NCI-H510A treated with DMSO at 0.1 percent for 48 hours (cell line): Measurements from ENCODE around the gene SPDYE4.

Source experiments
- DNase-seq: peaks from one replicate; lab custom pipeline; 2025; lab: John Stamatoyannopoulos, UW

Gene SPDYE4

GRCh38 chr17:8712698-8713097 is 45.6 kb downstream of the SPDYE4 start:
- no peak for DNase-seq

GRCh38 chr17:8711291-8711690 is 47.1 kb downstream of the SPDYE4 start:
- no peak for DNase-seq

GRCh38 chr17:8710813-8711212 is 47.5 kb downstream of the SPDYE4 start:
- DNase-seq: no peak

GRCh38 chr17:8709006-8709405 is 49.3 kb downstream of the SPDYE4 start:
- DNase-seq: no peak

GRCh38 chr17:8708025-8708461 is 50.3 kb downstream of the SPDYE4 start:
- DNase-seq: no peak

- no peak for DNase-seq
Measured at GRCh38 chr17:8707332-8708024, 50.9 kb downstream of the SPDYE4 start.

- no peak for DNase-seq
Measured at GRCh38 chr17:8706431-8706830, 51.9 kb downstream of the SPDYE4 start.

- no peak for DNase-seq
Measured at GRCh38 chr17:8705427-8705826, 52.9 kb downstream of the SPDYE4 start.

- no peak for DNase-seq
Measured at GRCh38 chr17:8703001-8703400, 55.3 kb downstream of the SPDYE4 start.

GRCh38 chr17:8701754-8702153 is 56.6 kb downstream of the SPDYE4 start:
- DNase-seq: no peak

- DNase-seq: no peak
Measured at GRCh38 chr17:8701221-8701620, 57.1 kb downstream of the SPDYE4 start.
